GM23338 (cell line): ENCODE data around the gene L3MBTL4. TPM values are rescaled to one million over a fixed set of nuclear protein-coding genes. Genes with fewer than 3 reads are reported as not detected.
A peak's percentile ranks its signal among the peaks of the same experiment; 100 is the strongest.

Source experiments
- ATAC-seq: fragments of 200-7000 bp; cut with Tn5 transposase; 3 replicates; pipeline ENCODE4 v1.9.1; 2020
- DNase-seq: peaks from one replicate; pipeline ENCODE4 v3.0.0-alpha.2; 2015; ENCODE audit warnings: low spot score
- H2AFZ ChIP-seq: fragments of 200-600 bp; sonication (generic); 2 replicates; pipeline ENCODE4 v1.8.0; 2016; ENCODE audit warnings: antibody characterized with exemption, mild to moderate bottlenecking, moderate library complexity
- H3F3A ChIP-seq: fragments of 200-600 bp; sonication (generic); replicated peaks from 2 replicates; pipeline ENCODE4 v1.8.0; 2017; ENCODE audit warnings: antibody characterized with exemption, mixed run types, low read depth
- H3K27ac ChIP-seq: fragments of 200-600 bp; sonication (generic); 2 replicates; pipeline ENCODE4 v1.6.1; 2016; ENCODE audit warnings: low read depth
- H3K27me3 ChIP-seq: fragments of 200-600 bp; sonication (generic); 2 replicates; pipeline ENCODE4 v1.8.0; 2016; ENCODE audit warnings: mild to moderate bottlenecking, mixed run types, moderate library complexity; ENCODE audit not compliant: insufficient read depth
- H3K36me3 ChIP-seq: fragments of 200-600 bp; sonication (generic); 2 replicates; pipeline ENCODE4 v1.8.0; 2016; ENCODE audit warnings: mild to moderate bottlenecking; ENCODE audit not compliant: insufficient read depth
- H3K4me1 ChIP-seq: fragments of 200-600 bp; sonication (generic); 2 replicates; pipeline ENCODE4 v1.8.0; 2016; ENCODE audit warnings: mild to moderate bottlenecking, moderate library complexity; ENCODE audit not compliant: insufficient read depth
- H3K4me2 ChIP-seq: fragments of 200-600 bp; sonication (generic); 2 replicates; pipeline ENCODE4 v1.7.1; 2017; ENCODE audit warnings: mixed run types
- H3K4me3 ChIP-seq: fragments of 200-600 bp; sonication (generic); 2 replicates; pipeline ENCODE4 v1.6.1; 2016; ENCODE audit warnings: mixed run types
- H3K79me2 ChIP-seq: fragments of 200-600 bp; sonication (generic); replicated peaks from 2 replicates; pipeline ENCODE4 v1.8.0; 2017; ENCODE audit warnings: mild to moderate bottlenecking; ENCODE audit not compliant: insufficient read depth
- H3K9me2 ChIP-seq: fragments of 200-600 bp; sonication (generic); 2 replicates; pipeline ENCODE4 v1.8.0; 2017; ENCODE audit not compliant: insufficient read depth
- H4K20me1 ChIP-seq: fragments of 200-600 bp; sonication (generic); replicated peaks from 2 replicates; pipeline ENCODE4 v1.8.0; 2017; ENCODE audit warnings: mild to moderate bottlenecking; ENCODE audit not compliant: insufficient read depth
- H3K27ac Mint-ChIP-seq: 2 replicates; pipeline ENCODE4 v1.8.0; 2020; ENCODE audit warnings: inconsistent platforms, mild to moderate bottlenecking, moderate library complexity, mixed read lengths
- H3K27me3 Mint-ChIP-seq: 3 replicates; pipeline ENCODE4 v1.8.0; 2022; ENCODE audit warnings: low read depth, mild to moderate bottlenecking, moderate library complexity, mixed read lengths, inconsistent platforms; ENCODE audit not compliant: insufficient read depth, poor library complexity
- H3K36me3 Mint-ChIP-seq: 3 replicates; pipeline ENCODE4 v1.8.0; 2021; ENCODE audit warnings: low read depth, mild to moderate bottlenecking, inconsistent platforms, moderate library complexity, mixed read lengths
- H3K4me1 Mint-ChIP-seq: 3 replicates; pipeline ENCODE4 v1.8.0; 2020; ENCODE audit warnings: mild to moderate bottlenecking, inconsistent platforms, mixed read lengths
- H3K4me3 Mint-ChIP-seq: 3 replicates; pipeline ENCODE4 v1.8.0; 2021; ENCODE audit warnings: moderate library complexity, mild to moderate bottlenecking, inconsistent platforms, mixed read lengths
- H3K9me3 Mint-ChIP-seq: 3 replicates; pipeline ENCODE4 v1.8.0; 2020; ENCODE audit warnings: moderate library complexity, mild to moderate bottlenecking, inconsistent platforms, mixed read lengths
- EZH2phosphoT487 ChIP-seq: fragments of 200-600 bp; sonication (generic); IDR thresholded peaks from one replicate; pipeline ENCODE4 v1.8.1; 2018; ENCODE audit warnings: antibody characterized with exemption; ENCODE audit not compliant: unreplicated experiment
- REST ChIP-seq: IDR thresholded peaks from one replicate; pipeline ENCODE4 v1.6.1; 2018; ENCODE audit warnings: antibody characterized with exemption; ENCODE audit not compliant: unreplicated experiment
- ZNF114 ChIP-seq: fragments of 250-450 bp; sonication (Bioruptor Pico); IDR thresholded peaks from 2 replicates; pipeline ENCODE4 v1.5.0; 2020; ENCODE audit warnings: mild to moderate bottlenecking, moderate library complexity
- ZNF331 ChIP-seq: fragments of 250-450 bp; sonication (Bioruptor Pico); IDR thresholded peaks from 2 replicates; pipeline ENCODE4 v1.5.0; 2020; ENCODE audit warnings: low read depth, mild to moderate bottlenecking, moderate library complexity
- polyA plus RNA-seq: library from polyadenylated mRNA; unstranded; fragments of >200 nt; fragmentation: Nextera tagmentation; extraction: Ambion mirVana; gene quantifications from 2 replicates; pipeline ENCODE4 v1.2.1, GENCODE V29; 2016
- total RNA-seq: library from RNA; depleted of rRNA; stranded (reverse); fragments of >200 nt; shearing (Covaris generic); gene quantifications from 2 replicates; pipeline ENCODE4 v1.2.3, GENCODE V29; 2014
- TF ChIP-seq, protein P1 (sequence below): IDR thresholded peaks from 2 replicates; pipeline ENCODE4 v1.6.1; 2016; ENCODE audit warnings: antibody characterized with exemption
- TF ChIP-seq, protein P2 (sequence below): fragments of 250-450 bp; sonication (Bioruptor Pico); IDR thresholded peaks from 2 replicates; pipeline ENCODE4 v1.5.0; 2020; ENCODE audit warnings: mild to moderate bottlenecking, moderate library complexity

L3MBTL4 gene
- total and polyA plus RNA-seq, 2 experiments from 2014 or later = 0.48 to 2.8 TPM

DNA sequence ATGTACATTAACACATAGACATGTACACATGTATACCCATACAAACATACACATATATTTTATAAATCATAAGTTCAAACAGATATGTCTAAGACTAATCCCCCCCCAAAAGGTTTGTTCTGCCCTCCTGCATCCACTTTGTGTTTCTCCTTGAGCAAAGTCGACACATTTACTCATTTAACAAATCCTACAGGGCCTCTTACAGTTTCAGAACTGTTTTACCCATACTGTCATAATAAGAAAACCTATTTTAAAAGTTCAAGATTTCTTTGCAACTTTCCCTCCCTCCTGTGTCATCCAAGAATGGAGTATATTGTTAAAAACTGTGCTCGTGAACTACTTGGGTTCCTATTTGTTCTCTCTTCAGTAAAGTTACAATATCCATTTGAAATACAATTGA, 166.7 kb downstream of the L3MBTL4 start (continued):
- TF ChIP-seq, protein P1, sequence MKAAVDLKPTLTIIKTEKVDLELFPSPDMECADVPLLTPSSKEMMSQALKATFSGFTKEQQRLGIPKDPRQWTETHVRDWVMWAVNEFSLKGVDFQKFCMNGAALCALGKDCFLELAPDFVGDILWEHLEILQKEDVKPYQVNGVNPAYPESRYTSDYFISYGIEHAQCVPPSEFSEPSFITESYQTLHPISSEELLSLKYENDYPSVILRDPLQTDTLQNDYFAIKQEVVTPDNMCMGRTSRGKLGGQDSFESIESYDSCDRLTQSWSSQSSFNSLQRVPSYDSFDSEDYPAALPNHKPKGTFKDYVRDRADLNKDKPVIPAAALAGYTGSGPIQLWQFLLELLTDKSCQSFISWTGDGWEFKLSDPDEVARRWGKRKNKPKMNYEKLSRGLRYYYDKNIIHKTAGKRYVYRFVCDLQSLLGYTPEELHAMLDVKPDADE = no peak
- TF ChIP-seq REST = no peak

DNA sequence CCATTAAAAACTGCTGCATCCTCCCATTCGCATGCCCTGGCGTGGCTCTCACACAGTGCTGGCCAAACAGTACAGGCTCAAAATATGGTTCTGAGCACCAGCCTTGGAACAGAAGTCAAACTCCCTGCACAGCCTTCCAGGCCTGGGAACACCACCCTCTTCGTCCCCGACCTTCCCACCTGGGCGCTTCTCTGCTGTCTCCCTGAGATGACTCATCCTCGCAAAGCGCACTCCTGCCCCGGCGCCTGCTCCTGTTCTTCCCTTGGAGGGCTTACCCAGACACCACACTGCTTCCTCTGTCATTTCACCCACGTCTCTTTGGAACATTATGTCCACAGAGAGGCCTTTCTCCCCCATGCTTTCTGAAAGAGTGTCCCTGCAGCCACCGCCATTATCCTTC, 172.7 kb downstream of the L3MBTL4 start:
- no peak overlapping the region for H3K27ac ChIP-seq
- H4K20me1 ChIP-seq = no peaks in the 10 kb centered on the region
- H3K4me3 ChIP-seq = no peak overlapping the region
- Mint-ChIP-seq H3K36me3 (no peaks in the 10 kb centered on the region), H3K27ac (no peak overlapping the region), H3K4me3 (no peak overlapping the region), H3K4me1 (peaks cover 9% of the 10 kb centered on the region; the same call in 2 of the 3 replicates), H3K27me3 (peaks cover 2% of the 10 kb centered on the region), H3K9me3 (no peaks in the 10 kb centered on the region)
- TF ChIP-seq REST (no peak), ZNF331 (CRISPR knock-in tag) (no peak), EZH2phosphoT487 (no peak), ZNF114 (CRISPR knock-in tag) (no peak)
- TF ChIP-seq, protein P2, sequence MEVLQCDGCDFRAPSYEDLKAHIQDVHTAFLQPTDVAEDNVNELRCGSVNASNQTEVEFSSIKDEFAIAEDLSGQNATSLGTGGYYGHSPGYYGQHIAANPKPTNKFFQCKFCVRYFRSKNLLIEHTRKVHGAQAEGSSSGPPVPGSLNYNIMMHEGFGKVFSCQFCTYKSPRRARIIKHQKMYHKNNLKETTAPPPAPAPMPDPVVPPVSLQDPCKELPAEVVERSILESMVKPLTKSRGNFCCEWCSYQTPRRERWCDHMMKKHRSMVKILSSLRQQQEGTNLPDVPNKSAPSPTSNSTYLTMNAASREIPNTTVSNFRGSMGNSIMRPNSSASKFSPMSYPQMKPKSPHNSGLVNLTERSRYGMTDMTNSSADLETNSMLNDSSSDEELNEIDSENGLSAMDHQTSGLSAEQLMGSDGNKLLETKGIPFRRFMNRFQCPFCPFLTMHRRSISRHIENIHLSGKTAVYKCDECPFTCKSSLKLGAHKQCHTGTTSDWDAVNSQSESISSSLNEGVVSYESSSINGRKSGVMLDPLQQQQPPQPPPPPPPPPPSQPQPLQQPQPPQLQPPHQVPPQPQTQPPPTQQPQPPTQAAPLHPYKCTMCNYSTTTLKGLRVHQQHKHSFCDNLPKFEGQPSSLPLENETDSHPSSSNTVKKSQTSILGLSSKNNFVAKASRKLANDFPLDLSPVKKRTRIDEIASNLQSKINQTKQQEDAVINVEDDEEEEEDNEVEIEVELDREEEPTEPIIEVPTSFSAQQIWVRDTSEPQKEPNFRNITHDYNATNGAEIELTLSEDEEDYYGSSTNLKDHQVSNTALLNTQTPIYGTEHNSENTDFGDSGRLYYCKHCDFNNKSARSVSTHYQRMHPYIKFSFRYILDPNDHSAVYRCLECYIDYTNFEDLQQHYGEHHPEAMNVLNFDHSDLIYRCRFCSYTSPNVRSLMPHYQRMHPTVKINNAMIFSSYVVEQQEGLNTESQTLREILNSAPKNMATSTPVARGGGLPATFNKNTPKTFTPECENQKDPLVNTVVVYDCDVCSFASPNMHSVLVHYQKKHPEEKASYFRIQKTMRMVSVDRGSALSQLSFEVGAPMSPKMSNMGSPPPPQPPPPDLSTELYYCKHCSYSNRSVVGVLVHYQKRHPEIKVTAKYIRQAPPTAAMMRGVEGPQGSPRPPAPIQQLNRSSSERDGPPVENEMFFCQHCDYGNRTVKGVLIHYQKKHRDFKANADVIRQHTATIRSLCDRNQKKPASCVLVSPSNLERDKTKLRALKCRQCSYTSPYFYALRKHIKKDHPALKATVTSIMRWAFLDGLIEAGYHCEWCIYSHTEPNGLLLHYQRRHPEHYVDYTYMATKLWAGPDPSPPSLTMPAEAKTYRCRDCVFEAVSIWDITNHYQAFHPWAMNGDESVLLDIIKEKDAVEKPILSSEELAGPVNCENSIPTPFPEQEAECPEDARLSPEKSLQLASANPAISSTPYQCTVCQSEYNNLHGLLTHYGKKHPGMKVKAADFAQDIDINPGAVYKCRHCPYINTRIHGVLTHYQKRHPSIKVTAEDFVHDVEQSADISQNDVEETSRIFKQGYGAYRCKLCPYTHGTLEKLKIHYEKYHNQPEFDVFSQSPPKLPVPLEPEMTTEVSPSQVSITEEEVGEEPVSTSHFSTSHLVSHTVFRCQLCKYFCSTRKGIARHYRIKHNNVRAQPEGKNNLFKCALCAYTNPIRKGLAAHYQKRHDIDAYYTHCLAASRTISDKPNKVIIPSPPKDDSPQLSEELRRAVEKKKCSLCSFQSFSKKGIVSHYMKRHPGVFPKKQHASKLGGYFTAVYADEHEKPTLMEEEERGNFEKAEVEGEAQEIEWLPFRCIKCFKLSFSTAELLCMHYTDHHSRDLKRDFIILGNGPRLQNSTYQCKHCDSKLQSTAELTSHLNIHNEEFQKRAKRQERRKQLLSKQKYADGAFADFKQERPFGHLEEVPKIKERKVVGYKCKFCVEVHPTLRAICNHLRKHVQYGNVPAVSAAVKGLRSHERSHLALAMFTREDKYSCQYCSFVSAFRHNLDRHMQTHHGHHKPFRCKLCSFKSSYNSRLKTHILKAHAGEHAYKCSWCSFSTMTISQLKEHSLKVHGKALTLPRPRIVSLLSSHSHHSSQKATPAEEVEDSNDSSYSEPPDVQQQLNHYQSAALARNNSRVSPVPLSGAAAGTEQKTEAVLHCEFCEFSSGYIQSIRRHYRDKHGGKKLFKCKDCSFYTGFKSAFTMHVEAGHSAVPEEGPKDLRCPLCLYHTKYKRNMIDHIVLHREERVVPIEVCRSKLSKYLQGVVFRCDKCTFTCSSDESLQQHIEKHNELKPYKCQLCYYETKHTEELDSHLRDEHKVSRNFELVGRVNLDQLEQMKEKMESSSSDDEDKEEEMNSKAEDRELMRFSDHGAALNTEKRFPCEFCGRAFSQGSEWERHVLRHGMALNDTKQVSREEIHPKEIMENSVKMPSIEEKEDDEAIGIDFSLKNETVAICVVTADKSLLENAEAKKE (CRISPR knock-in tag) = no peak
- no peaks in the 10 kb centered on the region for H3K27me3 ChIP-seq
- no peaks in the 10 kb centered on the region for H3F3A ChIP-seq
- peaks cover 4% of the 10 kb centered on the region; the same call in 1 of the 2 replicates for H3K4me1 ChIP-seq
- DNase-seq = no peak
- H3K9me2 ChIP-seq = 0 out of 2 replicates have a peak, but pooled peaks cover 5% of the 10 kb centered on the region
- H3K36me3 ChIP-seq = no peaks in the 10 kb centered on the region
- no peak overlapping the region for H3K4me2 ChIP-seq
- H3K79me2 ChIP-seq = no peaks in the 10 kb centered on the region
- ATAC-seq = no peak
- H2AFZ ChIP-seq = peak overlapping the region; percentile 38; the same call in 1 of the 2 replicates
